HG02610 (cell line): ENCODE results near the gene OR52R1.
A peak's percentile ranks its signal among the peaks of the same experiment; 100 is the strongest.
"Not testable (repeated sequence)": the region's sequence is repeated elsewhere in the genome, so short reads cannot be mapped to it uniquely, and the experiment has no call there.

Experiments
- ATAC-seq: cut with Tn5 transposase; IDR thresholded peaks from one replicate; pipeline ENCODE4 v1.9.1; 2021; ENCODE audit warnings: mild to moderate bottlenecking, moderate library complexity; ENCODE audit not compliant: unreplicated experiment

The OR52R1 gene

DNA sequence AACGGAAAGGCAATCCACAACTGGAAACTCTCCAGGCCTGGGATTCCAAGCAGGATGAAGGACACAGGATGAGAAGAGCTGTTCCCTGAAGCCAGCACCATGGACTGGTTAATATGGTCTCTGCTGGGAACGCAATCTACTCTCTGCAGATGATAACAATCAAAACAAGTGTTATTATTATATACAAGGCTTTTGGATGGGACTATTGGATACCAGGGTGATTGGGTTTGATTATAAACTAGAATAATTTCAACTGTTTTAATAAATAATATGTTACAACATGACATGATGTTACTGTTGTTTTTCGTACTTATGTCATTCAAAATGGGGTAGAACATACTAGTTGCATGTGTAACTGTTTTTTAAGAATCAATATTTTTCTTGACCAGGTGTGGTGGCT is at the start of gene OR52R1:
Gene OR52R1, minus strand, starts transcription at position 101 of the 400 bp plus-strand sequence. Its CDS starts 0 bp downstream, at position 101.
- ATAC-seq = no peak

DNA sequence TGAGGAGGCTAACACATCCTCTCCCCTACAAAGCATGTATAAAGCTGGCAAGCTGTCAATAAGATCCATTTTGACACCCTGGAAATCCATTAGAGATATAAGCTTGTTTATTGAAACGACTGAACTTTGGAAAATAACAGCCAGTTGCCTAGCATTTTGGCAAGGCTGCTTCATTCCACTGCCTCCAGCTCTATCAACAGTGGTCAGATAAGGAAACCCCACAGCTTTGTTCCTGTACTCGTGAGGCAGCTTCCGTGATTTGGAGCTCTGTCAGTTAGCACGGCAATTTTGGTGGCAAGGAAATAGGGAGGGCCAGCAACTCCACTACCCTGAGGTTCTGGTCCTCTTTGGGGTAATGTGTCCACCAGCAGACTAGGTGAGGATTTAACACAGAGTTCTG is 46.9 kb upstream of the OR52R1 start:
- ATAC-seq = no peak

- ATAC-seq = no peak
These were observed 44.8 kb upstream of the OR52R1 start, which contains the start of gene OR51S1 for GRCh38 chr11:4848908-4849532. OR51S1 (minus strand) TSS chr11:4849208; CDS start chr11:4849208, 0 bp downstream.

DNA sequence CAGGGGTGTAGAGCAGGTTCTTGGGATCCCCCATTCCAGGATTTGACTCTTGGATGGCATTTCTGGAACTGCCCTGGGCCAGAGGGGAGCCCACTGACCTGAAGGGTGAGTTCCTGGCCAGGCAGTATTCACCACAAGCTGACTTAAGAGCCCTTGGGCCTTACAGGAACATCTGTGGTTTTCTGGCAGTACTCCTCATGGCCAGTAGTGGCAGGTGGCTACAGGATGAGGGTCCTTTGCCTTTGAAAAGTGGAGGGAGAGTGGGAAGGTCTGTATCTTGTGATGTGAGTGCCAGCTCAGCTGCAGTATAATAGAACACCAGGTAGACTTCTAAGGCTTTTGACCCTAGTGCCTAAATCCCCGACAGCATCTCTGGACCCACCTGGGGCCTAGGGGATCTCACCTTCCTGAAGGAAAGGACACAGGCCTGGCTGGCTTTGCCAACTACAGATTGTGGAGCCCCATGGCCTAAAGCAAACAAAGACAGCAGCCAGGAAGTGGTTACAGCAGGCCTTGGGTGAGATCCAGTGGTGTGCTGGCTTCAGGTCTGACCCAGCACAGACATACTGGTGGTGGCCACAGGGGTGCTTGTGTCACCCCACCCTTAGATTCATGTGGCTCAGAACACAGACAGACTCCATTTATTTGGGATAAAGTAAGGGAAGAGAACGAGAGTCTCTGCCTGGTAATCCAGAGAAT is 35.8 kb upstream of the OR52R1 start:
- ATAC-seq = no peak

- ATAC-seq = no peak
These were observed 26.7 kb upstream of the OR52R1 start for GRCh38 chr11:4830909-4831308.

DNA sequence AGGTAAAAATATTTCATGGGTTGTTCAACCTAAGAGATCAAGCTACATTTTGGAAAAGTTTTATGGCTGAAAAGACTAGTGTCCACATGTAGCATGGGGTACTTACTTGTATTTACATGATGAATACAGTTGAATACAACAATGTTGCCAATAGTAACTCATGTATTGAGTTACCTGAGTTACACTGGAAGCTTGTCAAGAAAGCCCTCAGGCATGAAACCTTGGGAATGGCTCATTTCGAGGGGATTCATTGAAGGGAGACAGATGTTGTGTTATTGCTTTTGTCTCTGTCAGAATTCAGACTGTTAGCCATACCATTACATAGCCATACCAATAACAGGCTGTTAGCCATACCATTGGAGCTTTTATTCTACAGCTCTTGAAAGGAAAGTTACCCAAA is 26.2 kb upstream of the OR52R1 start:
- ATAC-seq = no peak

GRCh38 chr11:4826425-4826824 is 22.2 kb upstream of the OR52R1 start:
- no peak for ATAC-seq

- ATAC-seq = no peak
These were observed 21.0 kb upstream of the OR52R1 start for GRCh38 chr11:4825132-4825531.

DNA sequence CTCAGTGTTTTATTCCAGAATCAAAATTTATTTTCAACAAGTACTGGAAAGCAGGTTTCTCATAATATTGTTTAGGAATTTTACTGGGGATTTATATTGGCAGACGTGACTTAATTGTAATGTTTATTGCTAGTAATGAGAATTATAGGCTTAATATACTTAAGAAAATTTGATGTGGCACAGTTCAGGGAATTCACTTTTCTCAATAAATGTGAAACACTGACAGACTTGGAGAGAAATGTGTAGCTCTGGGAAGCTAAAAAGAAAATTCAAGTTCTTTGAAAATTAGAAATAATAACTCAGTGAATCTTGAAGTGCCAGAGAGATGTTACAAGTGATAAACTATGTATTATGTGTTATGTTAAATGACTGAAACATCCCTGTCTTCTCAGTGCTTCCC is 16.8 kb upstream of the OR52R1 start, which contains the start of gene OR51F2:
Gene OR51F2, plus strand, starts transcription at position 301 of the 400 bp plus-strand sequence. CDS start 101 bp downstream, outside the sequence.
- no peak for ATAC-seq

DNA sequence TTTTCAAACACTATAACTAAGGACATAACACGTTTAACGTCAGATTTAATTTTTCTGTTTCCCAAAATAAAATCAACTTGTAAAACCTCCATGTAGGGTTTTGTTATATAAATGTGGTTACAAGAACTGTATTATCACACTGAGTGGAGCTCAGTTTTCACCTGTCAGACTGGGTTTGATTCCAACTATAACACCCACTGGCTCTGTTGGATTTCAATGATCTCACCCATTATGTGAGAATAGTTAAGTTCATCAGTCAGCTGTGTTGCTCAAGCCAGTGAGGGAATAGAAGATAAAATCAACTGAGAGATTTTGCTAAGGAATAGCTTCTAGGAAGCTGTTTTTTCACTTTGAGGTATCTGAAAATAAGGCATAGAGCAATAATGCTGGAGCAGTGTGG is 5.1 kb upstream of the OR52R1 start:
- ATAC-seq = no peak

- no peak for ATAC-seq
These were observed 4.3 kb upstream of the OR52R1 start for GRCh38 chr11:4808476-4808875.

- ATAC-seq = not testable (repeated sequence)
These were observed 2.9 kb downstream of the OR52R1 start for GRCh38 chr11:4801316-4801715.

DNA sequence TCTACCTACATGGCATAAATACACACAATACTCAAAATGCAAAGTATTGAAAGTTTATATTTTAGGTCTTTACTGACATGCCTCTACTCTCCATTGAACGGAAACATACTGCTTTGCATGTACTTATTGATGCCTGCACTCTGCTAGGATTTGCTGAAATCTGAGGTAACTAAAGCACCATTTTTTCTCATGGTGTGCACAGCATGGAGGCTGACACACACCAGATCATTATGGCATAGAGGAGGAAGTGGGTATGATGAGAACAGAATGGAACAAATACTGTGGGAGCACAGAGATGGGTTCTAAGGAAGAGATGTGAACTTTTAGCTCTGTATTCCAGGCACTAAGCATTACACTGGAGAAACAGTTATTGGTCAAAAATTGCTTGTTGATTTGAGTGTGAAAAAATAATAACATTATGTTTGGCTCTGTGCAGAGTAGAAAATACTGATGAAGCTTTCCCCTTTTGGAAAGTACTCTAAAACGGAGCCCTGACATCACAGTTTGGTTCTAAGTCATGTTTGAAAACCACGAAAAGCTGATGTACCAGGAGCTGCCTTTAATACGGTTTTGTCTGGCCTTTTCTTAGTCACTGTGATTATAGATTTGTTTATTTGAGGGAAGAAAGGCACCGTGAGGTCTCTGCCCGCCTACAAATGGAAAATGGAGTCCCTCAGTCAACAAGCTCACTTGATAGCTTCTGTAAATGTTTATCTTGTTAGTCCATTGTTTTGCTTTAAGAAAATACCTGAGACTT is 5.6 kb downstream of the OR52R1 start:
- peak; percentile 49 for ATAC-seq

DNA sequence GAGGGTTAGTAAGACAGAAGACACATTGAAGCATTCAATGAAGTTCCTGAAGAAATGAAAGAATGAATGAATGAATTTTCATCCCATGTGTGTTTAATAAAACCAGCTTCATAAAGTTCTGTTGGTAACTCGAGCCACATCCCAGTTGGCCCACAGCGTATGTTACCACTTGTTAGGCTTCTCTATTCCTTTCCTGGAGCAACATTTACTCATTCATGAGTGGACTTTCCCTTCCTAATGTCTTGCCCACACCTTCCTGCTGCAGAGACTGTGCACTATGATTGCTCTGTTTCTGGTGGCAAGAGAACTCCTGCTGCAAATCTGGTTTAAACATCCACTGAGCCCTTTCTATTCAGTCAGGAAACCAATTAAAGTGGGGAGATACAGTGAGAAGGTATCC is 7.0 kb downstream of the OR52R1 start:
- no peak for ATAC-seq

GRCh38 chr11:4782454-4782853 is 21.7 kb downstream of the OR52R1 start:
- no peak for ATAC-seq

GRCh38 chr11:4769838-4770237 is 34.3 kb downstream of the OR52R1 start, which contains the start of gene OR51F1:
OR51F1 (minus strand) TSS chr11:4769938; CDS start chr11:4769938, 0 bp downstream.
- ATAC-seq = no peak

- ATAC-seq = no peak
These were observed 36.1 kb downstream of the OR52R1 start for GRCh38 chr11:4768094-4768493.

- ATAC-seq = no peak
These were observed 37.6 kb downstream of the OR52R1 start for GRCh38 chr11:4766420-4767043.

- peak; percentile 68 for ATAC-seq
These were observed 41.1 kb downstream of the OR52R1 start for GRCh38 chr11:4763096-4763495.
